Heart right ventricle (tissue), 16 donors: ENCODE results near the gene CAMK1D. TPM values are rescaled to one million over a fixed set of nuclear protein-coding genes. Genes with fewer than 3 reads are reported as not detected.

Experiments used
- ATAC-seq, 8 donors: fragments of 200-7000 bp; cut with Tn5 transposase; one replicate each; pipeline ENCODE4 v1.9.1; 2020; ENCODE audit warnings: mild to moderate bottlenecking in 8 of 8, moderate library complexity in 8 of 8, moderate number of reproducible peaks in 1 of 8
- DNase-seq, 2 donors: peaks; one replicate each; pipeline ENCODE4 v3.0.0-alpha.2; 2020
- H3K27ac ChIP-seq, 10 donors: fragments of 200-600 bp; sonication (generic) in 2 of 10; one replicate each; pipeline versions ENCODE4 v1.5.0 to v1.8.0; 2020 to 2022; ENCODE audit warnings: mild to moderate bottlenecking in 3 of 10
- H3K27me3 ChIP-seq, 7 donors: fragments of 200-600 bp; one replicate each; pipeline ENCODE4 v1.8.0; 2021 to 2022; ENCODE audit warnings: mild to moderate bottlenecking in 2 of 7
- H3K36me3 ChIP-seq, 9 donors: fragments of 200-600 bp; sonication (generic) in 1 of 9; one replicate each; pipeline versions ENCODE4 v1.5.0 to v1.8.0; 2020 to 2022; ENCODE audit warnings: mild to moderate bottlenecking in 2 of 9
- H3K4me1 ChIP-seq, 9 donors: fragments of 200-600 bp; sonication (generic) in 1 of 9; one replicate each; pipeline versions ENCODE4 v1.5.0 to v1.8.0; 2020 to 2022; ENCODE audit warnings: mild to moderate bottlenecking in 4 of 9
- H3K4me3 ChIP-seq, 10 donors: fragments of 200-600 bp; sonication (generic) in 2 of 10; one replicate each; pipeline versions ENCODE4 v1.5.0 to v1.8.0; 2020 to 2022; ENCODE audit warnings: mild to moderate bottlenecking in 7 of 10, moderate library complexity in 2 of 10
- H3K9me3 ChIP-seq, 11 donors: fragments of 200-600 bp in 10 of 11; sonication (generic) in 2 of 11; one replicate each; pipeline versions ENCODE4 v1.5.0 to v1.8.0; 2013 to 2022; ENCODE audit warnings: mild to moderate bottlenecking in 2 of 11, control low read depth in 1 of 11, moderate library complexity in 1 of 11
- WGBS, 2 donors: extraction: QIAGEN DNeasy Blood & Tissue Kit; methylation state at CpG; one replicate each; pipeline ENCODE4 v1.1.7; 2013; ENCODE audit warnings: inconsistent platforms in 1 of 2; 5-methylcytosine and 5-hydroxymethylcytosine counted together
- intact Hi-C, 10 donors: fragments of 100-400 bp; cut with DNase I; formaldehyde crosslinking; loops; one replicate each; pipeline versions ENCODE4 v1.11.1 to v1.14.2; 2022
- polyA plus RNA-seq, 2 donors: library from polyadenylated mRNA; stranded (reverse); fragments of 200-250 nt; gene quantifications; one replicate each; pipeline ENCODE4 v1.2.3, GENCODE V29; 2013
- total RNA-seq, 10 donors: library from RNA; stranded (reverse); fragmentation: NEBNext Ultra II Directional in 3 of 10; extraction: Animal tissue kit (Norgen Biotek cat#: 25700) in 3 of 10; gene quantifications; one replicate each; pipeline versions ENCODE4 v1.2.1 to v1.2.4, GENCODE V29; 2021 to 2023
- TF ChIP-seq, protein P1 (sequence below), 9 donors: fragments of 200-600 bp; sonication (generic) in 2 of 9; IDR thresholded peaks; one replicate each; pipeline versions ENCODE4 v1.5.0 to v1.8.0; 2021 to 2022; ENCODE audit warnings: antibody characterized with exemption in 9 of 9, mild to moderate bottlenecking in 5 of 9, moderate library complexity in 1 of 9
- donor health status: Arrhythmogenic right ventricular cardiomyopathy.
- donor health status: ischemic (EF 13 %, LVEDD 7.1; RV severe dilation, severe dysfunction).
- donor health status: healthy with polysubstance abuse.
- donor health status: DM: no; HTN: yes; CAD: no.
- donor health status: DM: no; HTN: no; CAD: no.
- donor health status: ischemic (EF 25% LVEDD 6.9; RV normal size, moderate dysfunction).
- donor health status: ischemic (EF 25% LVEDD 5.7; RV mildly dilated, moderate dysfunction).
- donor health status: healthy.
- donor health status: DM: yes; HTN: yes; CAD: no.
- donor health status: Ischemic cardiomyopathy.
- donor health status: ischemic (EF 35%, LVEDD 5.7; RV mildly dilated, moderate dysfunction).
- donor health status: nonischemic (EF 11% LVEDD 7.7; RV severe dilation, severe dysfunction).
- donor health status: DM: yes; HTN: yes; CAD: no.
- donor health status: PGD.
- donor health status: ischemic (EF 29% LVEDD 5.4; RV normal size, mild dysfunction).
- donor health status: nonischemic (EF 23%, LVEDD 6.1; RV moderate dilation, normal function).

CAMK1D gene
- total and polyA plus RNA-seq, 12 donors = 1.3 to 17.7 (median 2.6) TPM

DNA sequence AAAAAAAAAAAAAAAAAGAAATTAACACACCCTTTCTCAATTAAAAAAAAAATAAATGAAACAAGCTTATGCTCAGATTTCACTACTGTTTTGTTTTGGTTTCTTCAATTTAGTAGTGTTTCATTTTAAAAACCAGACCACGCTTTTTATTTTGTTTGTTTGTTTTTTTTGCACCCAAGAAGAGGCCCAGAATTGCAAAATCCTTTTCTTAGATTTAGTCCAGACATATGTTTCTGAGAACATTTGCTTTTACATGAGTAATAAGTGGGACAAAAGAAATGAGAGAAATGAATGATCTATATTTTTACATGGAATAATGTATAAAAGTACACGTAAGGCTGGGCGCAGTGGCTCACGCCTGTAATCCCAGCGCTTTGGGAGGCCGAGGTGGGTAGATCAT is 34.5 kb upstream of the CAMK1D start:
- 84 to 96% methylated on average over 6 of the region's 6 CpGs for WGBS, 2 donors
- DNase-seq = no peak
- no peak for ATAC-seq
- intact Hi-C loops = no loop called here
- TF ChIP-seq, protein P1, sequence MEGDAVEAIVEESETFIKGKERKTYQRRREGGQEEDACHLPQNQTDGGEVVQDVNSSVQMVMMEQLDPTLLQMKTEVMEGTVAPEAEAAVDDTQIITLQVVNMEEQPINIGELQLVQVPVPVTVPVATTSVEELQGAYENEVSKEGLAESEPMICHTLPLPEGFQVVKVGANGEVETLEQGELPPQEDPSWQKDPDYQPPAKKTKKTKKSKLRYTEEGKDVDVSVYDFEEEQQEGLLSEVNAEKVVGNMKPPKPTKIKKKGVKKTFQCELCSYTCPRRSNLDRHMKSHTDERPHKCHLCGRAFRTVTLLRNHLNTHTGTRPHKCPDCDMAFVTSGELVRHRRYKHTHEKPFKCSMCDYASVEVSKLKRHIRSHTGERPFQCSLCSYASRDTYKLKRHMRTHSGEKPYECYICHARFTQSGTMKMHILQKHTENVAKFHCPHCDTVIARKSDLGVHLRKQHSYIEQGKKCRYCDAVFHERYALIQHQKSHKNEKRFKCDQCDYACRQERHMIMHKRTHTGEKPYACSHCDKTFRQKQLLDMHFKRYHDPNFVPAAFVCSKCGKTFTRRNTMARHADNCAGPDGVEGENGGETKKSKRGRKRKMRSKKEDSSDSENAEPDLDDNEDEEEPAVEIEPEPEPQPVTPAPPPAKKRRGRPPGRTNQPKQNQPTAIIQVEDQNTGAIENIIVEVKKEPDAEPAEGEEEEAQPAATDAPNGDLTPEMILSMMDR (IDR thresholded peaks at IDR 0.05) = no peak
- H3K4me3 ChIP-seq = no peak overlapping the region
- H3K9me3 ChIP-seq = peaks cover 0 to 2% (median 0%) of the 10 kb centered on the region in 11 donors
- H3K27me3 ChIP-seq = peaks cover 0 to 3% (median 0%) of the 10 kb centered on the region in 7 donors
- no peak overlapping the region for H3K27ac ChIP-seq
- H3K4me1 ChIP-seq = no peaks in the 10 kb centered on the region
- H3K36me3 ChIP-seq = no peaks in the 10 kb centered on the region

DNA sequence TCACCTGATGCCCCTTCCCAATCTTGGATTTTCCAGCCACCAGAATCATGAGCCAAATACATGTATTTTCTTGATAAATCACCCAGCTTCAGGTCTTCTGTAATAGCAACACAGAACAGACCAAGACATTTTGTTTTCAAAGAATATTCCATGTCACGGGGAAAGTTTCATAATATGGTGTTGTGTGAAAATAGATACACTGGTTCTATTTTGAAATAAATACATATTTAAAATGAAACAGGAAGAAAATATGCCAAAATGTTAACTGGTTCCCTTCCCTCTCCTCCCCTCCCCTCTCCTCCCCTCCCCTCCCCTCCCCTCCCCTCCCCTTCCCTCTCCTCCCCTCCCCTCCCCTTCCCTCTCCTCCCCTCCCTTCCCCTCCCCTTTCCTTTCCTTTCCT is 30.3 kb upstream of the CAMK1D start:
- DNase-seq = no peak
- Histone ChIP-seq H3K4me3 (no peak overlapping the region), H3K27me3 (no peaks in the 10 kb centered on the region), H3K4me1 (peaks cover 0 to 6% (median 0%) of the 10 kb centered on the region in 9 donors), H3K9me3 (no peaks in the 10 kb centered on the region), H3K36me3 (no peaks in the 10 kb centered on the region), H3K27ac (no peak overlapping the region)
- TF ChIP-seq, protein P1 (IDR thresholded peaks at IDR 0.05) = no peak
- intact Hi-C loops = no loop called here
- WGBS, 2 donors = 84 to 91% methylated on average over 1 of the region's 1 CpG
- no peak for ATAC-seq

DNA sequence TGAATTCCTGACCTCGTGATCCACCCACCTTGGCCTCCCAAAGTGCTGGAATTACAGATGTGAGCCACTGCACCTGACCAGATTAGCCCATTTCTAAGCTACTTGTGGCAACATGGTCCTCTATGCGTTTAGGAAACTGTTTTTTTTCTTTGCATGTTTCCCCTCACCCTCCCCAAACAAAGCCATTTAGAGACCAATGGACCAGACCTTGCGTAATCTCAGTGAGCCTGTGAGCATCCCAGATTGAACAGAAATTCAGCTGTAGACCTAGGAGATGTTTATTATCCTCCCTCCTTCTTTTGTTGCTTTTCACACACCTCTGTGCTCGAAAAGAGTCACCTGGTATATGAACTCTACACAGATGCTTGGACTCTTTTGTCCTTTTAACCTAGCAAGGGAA is 28.5 kb upstream of the CAMK1D start:
- no peaks in the 10 kb centered on the region for H3K9me3 ChIP-seq
- DNase-seq (no peak), ATAC-seq (no peak)
- H3K4me1 ChIP-seq = peaks cover 0 to 6% (median 0%) of the 10 kb centered on the region in 9 donors
- H3K4me3 ChIP-seq = no peak overlapping the region
- H3K36me3 ChIP-seq = no peaks in the 10 kb centered on the region
- no peak overlapping the region for H3K27ac ChIP-seq
- intact Hi-C loops = no loop called here
- no peaks in the 10 kb centered on the region for H3K27me3 ChIP-seq
- WGBS, 2 donors = 83 to 90% methylated on average over 4 of the region's 4 CpGs
- TF ChIP-seq, protein P1 (IDR thresholded peaks at IDR 0.05) = no peak

DNA sequence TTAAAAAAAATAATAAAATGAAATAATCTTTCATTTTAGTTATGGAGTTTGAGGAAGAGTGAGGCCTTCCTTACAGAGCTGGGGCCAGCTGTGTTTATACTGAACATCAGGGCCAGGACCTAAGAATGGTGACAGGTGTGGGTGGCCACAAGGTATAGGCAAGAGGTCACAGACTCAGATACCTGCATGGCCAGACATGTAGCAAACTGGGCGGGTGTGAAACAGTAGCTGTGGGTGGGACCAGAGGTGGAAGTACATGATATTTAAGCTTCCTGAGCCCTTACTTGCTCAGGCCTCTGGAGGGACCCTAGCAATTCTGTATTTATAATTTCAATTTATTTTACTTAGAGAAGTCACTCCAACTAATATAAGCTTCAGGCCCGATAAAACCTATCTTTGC is 27.7 kb upstream of the CAMK1D start:
- TF ChIP-seq, protein P1 (IDR thresholded peaks at IDR 0.05) = no peak
- ATAC-seq (no peak), DNase-seq (no peak)
- Histone ChIP-seq H3K27ac (no peak overlapping the region), H3K36me3 (no peaks in the 10 kb centered on the region), H3K27me3 (no peaks in the 10 kb centered on the region), H3K4me3 (no peak overlapping the region), H3K9me3 (no peaks in the 10 kb centered on the region), H3K4me1 (peaks cover 0 to 6% (median 0%) of the 10 kb centered on the region in 9 donors)
- 93% methylated on average over 2 of the region's 2 CpGs for WGBS, 2 donors
- intact Hi-C loops = no loop called here
